ENCODE results near the gene TPM2. TPM values are rescaled to one million over a fixed set of nuclear protein-coding genes. Genes with fewer than 3 reads are reported as not detected.

The TPM2 gene
- total and polyA plus RNA-seq, 9 of the 15 experiments (the other 6 are each of a cell fraction or from before 2014, with no cell fraction given): 0.28 to 16.1 (median 4.5) TPM

DNA sequence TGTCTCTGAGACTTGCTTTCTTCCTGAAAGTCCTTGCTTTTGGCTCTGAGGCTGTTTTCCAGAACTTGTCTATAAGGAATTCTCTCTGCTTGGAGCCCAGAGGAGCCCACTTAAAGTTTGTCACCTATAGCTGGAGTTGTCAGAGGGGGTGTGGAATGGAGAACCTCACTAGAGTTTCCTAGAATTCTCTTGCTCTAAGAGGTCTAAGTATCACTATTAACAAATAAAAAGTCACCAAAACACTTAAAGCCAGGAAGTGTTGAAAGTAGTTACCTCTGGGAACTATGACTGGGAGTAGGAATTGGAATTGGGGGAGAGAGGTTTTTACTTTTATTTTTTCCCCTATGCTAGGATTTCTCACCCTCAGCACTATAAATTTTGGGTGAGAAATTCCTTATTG lies 54.0 kb downstream of the TPM2 start:
- TF ChIP-seq MAFG (tag; conservative IDR thresholded peaks at IDR 0.05) (no peak), FOXJ2 (tag; IDR thresholded peaks at IDR 0.05) (no peak), HCFC1 (IDR thresholded peaks at IDR 0.05; ENCODE audit: low read depth, low read length) (no peak), RHOXF2B (CRISPR knock-in tag; conservative IDR thresholded peaks at IDR 0.05) (no peak), KAT2B (IDR thresholded peaks at IDR 0.05; ENCODE audit: low read depth, low read length) (no peak), GTF2F1 (IDR thresholded peaks at IDR 0.05; ENCODE audit: low read depth, low read length) (no peak), CTBP1 (IDR thresholded peaks at IDR 0.05; ENCODE audit: borderline replicate concordance) (no peak), HOXB6 (CRISPR knock-in tag; IDR thresholded peaks at IDR 0.05; ENCODE audit: borderline replicate concordance) (no peak), ZNF668 (CRISPR knock-in tag; IDR thresholded peaks at IDR 0.05) (no peak), ARID2 (IDR thresholded peaks at IDR 0.05) (no peak), ZNF274 (IDR thresholded peaks at IDR 0.05; ENCODE audit: borderline replicate concordance, low read depth, low read length) (no peak)
- TF ChIP-seq, protein P1, sequence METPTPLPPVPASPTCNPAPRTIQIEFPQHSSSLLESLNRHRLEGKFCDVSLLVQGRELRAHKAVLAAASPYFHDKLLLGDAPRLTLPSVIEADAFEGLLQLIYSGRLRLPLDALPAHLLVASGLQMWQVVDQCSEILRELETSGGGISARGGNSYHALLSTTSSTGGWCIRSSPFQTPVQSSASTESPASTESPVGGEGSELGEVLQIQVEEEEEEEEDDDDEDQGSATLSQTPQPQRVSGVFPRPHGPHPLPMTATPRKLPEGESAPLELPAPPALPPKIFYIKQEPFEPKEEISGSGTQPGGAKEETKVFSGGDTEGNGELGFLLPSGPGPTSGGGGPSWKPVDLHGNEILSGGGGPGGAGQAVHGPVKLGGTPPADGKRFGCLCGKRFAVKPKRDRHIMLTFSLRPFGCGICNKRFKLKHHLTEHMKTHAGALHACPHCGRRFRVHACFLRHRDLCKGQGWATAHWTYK (CRISPR knock-in tag; IDR thresholded peaks at IDR 0.05): no peak
- TF ChIP-seq, protein P2, sequence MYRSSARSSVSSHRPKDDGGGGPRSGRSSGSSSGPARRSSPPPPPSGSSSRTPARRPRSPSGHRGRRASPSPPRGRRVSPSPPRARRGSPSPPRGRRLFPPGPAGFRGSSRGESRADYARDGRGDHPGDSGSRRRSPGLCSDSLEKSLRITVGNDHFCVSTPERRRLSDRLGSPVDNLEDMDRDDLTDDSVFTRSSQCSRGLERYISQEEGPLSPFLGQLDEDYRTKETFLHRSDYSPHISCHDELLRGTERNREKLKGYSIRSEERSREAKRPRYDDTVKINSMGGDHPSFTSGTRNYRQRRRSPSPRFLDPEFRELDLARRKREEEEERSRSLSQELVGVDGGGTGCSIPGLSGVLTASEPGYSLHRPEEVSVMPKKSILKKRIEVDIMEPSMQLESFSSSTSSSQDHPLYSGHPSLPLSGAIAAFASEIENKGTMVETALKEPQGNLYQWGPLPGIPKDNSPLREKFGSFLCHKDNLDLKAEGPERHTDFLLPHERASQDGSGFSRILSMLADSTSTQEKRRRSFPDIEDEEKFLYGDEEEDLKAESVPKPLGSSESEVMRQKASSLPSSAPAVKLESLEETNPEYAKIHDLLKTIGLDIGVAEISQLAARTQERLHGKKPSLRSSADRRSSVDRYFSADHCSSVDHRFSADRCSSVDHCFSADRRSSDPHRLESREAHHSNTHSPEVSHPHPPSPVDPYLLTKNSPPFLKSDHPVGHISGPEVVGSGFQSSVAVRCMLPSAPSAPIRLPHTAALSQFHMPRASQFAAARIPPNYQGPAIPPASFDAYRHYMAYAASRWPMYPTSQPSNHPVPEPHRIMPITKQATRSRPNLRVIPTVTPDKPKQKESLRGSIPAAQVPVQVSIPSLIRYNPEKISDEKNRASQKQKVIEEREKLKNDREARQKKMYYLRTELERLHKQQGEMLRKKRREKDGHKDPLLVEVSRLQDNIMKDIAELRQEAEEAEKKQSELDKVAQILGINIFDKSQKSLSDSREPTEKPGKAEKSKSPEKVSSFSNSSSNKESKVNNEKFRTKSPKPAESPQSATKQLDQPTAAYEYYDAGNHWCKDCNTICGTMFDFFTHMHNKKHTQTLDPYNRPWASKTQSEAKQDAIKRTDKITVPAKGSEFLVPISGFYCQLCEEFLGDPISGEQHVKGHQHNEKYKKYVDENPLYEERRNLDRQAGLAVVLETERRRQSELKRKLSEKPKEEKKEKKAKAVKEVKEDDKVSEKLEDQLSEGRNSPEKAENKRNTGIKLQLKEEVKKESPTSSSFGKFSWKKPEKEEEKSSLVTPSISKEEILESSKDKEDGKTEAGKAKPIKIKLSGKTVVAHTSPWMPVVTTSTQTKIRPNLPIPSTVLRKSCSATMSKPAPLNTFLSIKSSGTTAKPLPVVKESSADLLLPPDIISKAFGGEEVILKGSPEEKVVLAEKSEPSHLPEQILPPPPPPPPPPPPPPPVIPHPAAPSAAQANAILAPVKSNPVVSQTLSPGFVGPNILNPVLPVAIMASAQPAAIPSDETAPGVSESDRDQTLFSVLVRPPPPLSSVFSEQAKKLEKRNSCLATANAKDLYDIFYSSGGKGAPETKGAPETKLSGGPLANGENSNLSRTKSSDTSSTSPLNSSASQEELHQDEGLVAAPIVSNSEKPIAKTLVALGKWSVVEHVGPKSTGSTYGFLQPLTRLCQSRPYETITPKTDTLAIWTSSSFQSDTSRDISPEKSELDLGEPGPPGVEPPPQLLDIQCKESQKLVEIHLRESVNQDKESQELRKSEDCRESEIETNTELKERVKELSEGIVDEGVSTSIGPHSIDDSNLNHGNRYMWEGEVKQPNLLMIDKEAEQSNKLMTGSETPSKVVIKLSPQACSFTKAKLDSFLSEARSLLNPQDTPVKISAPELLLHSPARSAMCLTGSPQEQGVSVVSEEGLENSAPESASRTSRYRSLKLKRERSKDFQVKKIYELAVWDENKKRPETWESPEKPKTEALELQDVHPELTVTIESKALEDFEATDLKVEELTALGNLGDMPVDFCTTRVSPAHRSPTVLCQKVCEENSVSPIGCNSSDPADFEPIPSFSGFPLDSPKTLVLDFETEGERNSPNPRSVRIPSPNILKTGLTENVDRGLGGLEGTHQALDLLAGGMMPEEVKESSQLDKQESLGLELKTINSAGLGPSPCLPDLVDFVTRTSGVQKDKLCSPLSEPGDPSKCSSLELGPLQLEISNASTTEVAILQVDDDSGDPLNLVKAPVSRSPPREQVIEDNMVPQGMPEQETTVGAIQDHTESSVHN (IDR thresholded peaks at IDR 0.05; ENCODE audit: borderline replicate concordance in 1 of 2, low read depth in 1 of 2): no peak
- TF ChIP-seq, protein P3, sequence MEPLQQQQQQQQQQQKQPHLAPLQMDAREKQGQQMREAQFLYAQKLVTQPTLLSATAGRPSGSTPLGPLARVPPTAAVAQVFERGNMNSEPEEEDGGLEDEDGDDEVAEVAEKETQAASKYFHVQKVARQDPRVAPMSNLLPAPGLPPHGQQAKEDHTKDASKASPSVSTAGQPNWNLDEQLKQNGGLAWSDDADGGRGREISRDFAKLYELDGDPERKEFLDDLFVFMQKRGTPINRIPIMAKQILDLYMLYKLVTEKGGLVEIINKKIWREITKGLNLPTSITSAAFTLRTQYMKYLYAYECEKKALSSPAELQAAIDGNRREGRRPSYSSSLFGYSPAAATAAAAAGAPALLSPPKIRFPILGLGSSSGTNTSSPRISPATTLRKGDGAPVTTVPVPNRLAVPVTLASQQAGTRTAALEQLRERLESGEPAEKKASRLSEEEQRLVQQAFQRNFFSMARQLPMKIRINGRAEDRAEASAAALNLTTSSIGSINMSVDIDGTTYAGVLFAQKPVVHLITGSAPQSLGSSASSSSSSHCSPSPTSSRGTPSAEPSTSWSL (CRISPR knock-in tag; IDR thresholded peaks at IDR 0.05; ENCODE audit: borderline replicate concordance): no peak
- H3K79me2 ChIP-seq (ENCODE audit: control insufficient read depth, insufficient read depth, low read length): no peaks in the 10 kb centered on the region
- no peak overlapping the region for H3K4me2 ChIP-seq (ENCODE audit: insufficient read depth, low read length)
- H3K9ac ChIP-seq (ENCODE audit: insufficient read depth in 1 of 2, low read depth in 2 of 2, low read length in 2 of 2): no peak overlapping the region
- H3K4me1 ChIP-seq (replicated peaks in 1 of 2; ENCODE audit: control insufficient read depth in 2 of 2, insufficient read depth in 2 of 2, low read length in 2 of 2): no peaks in the 10 kb centered on the region
- H3K4me3 ChIP-seq: no peak overlapping the region
- ChIA-PET CTCF (ENCODE audit: low intra/inter-chr PET ratio) (no interaction called here), POLR2A (interaction anchor here (0.8 kb wide), 1 partner anchor 28 kb away, joined by 3 read pairs; no protein-coding TSS in a partner anchor)
- intact Hi-C loops (cut with micrococcal nuclease) (no loop called here), in situ Hi-C loops (cut with MboI) (no loop called here)
- no peak overlapping the region for H2AFZ ChIP-seq (ENCODE audit: low read depth, low read length)
- DNase-seq (ENCODE audit: extremely low read depth in 1 of 4, low spot score in 3 of 4) (no peak), ATAC-seq (no peak), FAIRE-seq (no peak)
- no peaks in the 10 kb centered on the region for H3K36me3 ChIP-seq (ENCODE audit: control insufficient read depth, insufficient read depth, low read length)
- no peaks in the 10 kb centered on the region for H3K27me3 ChIP-seq (ENCODE audit: control insufficient read depth in 2 of 2, insufficient read depth in 2 of 2, low read length in 2 of 2)
- no peaks in the 10 kb centered on the region for H3K9me1 ChIP-seq (ENCODE audit: control insufficient read depth, insufficient read depth, low read length)
- H4K20me1 ChIP-seq (replicated peaks; ENCODE audit: control insufficient read depth, insufficient read depth, low read length): no peaks in the 10 kb centered on the region
- H3K9me3 ChIP-seq (replicated peaks; ENCODE audit: control insufficient read depth, insufficient read depth, low read depth, low read length): no peaks in the 10 kb centered on the region
- no peak overlapping the region for H3K27ac ChIP-seq (ENCODE audit: extremely low read depth, low read depth, low read length)
- BruUV-seq (replicated peaks): no TSS peak
